Measurements from ENCODE around the gene BCLAF1.

DNA sequence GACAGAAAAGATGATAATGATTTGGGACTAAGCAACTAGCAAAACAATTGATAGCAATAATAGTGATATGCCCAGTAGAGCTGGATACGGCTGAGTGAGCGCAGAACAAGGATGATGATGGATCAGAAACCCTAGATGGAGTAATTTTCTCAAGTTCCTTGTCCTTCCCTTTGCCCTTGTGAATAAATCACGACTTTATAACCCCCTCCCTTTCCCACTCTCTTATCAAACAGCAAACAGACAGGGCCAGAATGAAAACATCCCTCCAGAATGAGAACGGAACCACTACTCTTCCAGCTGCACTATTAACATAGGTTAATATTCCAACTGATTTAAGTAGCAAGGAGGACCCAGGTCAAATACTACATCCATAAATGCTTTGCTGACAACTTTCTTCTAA is 38.3 kb downstream of the BCLAF1 start:
- no peak for TF ChIP-seq POLR2A (IDR thresholded peaks at IDR 0.05)
- TF ChIP-seq, protein P1, sequence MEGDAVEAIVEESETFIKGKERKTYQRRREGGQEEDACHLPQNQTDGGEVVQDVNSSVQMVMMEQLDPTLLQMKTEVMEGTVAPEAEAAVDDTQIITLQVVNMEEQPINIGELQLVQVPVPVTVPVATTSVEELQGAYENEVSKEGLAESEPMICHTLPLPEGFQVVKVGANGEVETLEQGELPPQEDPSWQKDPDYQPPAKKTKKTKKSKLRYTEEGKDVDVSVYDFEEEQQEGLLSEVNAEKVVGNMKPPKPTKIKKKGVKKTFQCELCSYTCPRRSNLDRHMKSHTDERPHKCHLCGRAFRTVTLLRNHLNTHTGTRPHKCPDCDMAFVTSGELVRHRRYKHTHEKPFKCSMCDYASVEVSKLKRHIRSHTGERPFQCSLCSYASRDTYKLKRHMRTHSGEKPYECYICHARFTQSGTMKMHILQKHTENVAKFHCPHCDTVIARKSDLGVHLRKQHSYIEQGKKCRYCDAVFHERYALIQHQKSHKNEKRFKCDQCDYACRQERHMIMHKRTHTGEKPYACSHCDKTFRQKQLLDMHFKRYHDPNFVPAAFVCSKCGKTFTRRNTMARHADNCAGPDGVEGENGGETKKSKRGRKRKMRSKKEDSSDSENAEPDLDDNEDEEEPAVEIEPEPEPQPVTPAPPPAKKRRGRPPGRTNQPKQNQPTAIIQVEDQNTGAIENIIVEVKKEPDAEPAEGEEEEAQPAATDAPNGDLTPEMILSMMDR (IDR thresholded peaks at IDR 0.05) = no peak

Data from testis (tissue), 2 donors.